ENCODE results near the gene RNPEPL1. TPM values are rescaled to one million over a fixed set of nuclear protein-coding genes. Genes with fewer than 3 reads are reported as not detected.
A peak's percentile ranks its signal among the peaks of the same experiment; 100 is the strongest.

RNPEPL1 gene
- total and polyA plus RNA-seq, 12 donors: 5.1 to 259 (median 59.5) TPM

DNA sequence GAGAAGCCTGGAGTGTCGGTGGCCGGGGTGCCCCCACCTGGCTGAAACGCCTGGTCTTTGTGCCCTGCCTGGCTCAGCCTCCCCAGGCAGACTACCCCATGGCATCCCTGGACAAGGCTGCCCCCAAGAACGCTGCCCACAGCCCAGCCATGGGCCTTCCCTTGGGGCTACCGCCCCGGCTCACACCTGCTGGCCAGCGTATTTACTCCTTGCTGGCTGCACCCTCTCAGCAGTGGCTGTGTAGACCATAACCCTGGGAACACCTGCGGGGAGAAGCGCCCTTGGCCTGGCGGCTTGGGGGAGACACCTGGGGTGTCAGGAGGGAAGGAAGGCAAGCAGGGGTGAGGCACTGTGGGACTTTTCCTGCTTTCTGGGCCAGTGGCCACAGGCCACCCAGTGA lies 35.6 kb downstream of the RNPEPL1 start:
- Histone ChIP-seq H3K36me3 (replicated peaks in 1 of 2) (peaks cover 0 to 5% of the 10 kb centered on the region in 2 donors), H3K27ac (no peak overlapping the region), H3K27me3 (no peaks in the 10 kb centered on the region), H3K9me3 (replicated peaks in 1 of 3) (no peaks in the 10 kb centered on the region), H3K4me3 (no peak overlapping the region), H3K4me1 (replicated peaks in 1 of 2) (no peaks in the 10 kb centered on the region)
- 87 to 95% (median 93%) methylated on average over 9 to 10 of the region's 10 CpGs for WGBS, 4 donors
- intact Hi-C loops (cut with DNase I): no loop called here
- DNase-seq: peak in 1 of 7 donors; percentile 4
- TF ChIP-seq, protein P1, sequence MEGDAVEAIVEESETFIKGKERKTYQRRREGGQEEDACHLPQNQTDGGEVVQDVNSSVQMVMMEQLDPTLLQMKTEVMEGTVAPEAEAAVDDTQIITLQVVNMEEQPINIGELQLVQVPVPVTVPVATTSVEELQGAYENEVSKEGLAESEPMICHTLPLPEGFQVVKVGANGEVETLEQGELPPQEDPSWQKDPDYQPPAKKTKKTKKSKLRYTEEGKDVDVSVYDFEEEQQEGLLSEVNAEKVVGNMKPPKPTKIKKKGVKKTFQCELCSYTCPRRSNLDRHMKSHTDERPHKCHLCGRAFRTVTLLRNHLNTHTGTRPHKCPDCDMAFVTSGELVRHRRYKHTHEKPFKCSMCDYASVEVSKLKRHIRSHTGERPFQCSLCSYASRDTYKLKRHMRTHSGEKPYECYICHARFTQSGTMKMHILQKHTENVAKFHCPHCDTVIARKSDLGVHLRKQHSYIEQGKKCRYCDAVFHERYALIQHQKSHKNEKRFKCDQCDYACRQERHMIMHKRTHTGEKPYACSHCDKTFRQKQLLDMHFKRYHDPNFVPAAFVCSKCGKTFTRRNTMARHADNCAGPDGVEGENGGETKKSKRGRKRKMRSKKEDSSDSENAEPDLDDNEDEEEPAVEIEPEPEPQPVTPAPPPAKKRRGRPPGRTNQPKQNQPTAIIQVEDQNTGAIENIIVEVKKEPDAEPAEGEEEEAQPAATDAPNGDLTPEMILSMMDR (IDR thresholded peaks at IDR 0.05): no peak
- no peak for TF ChIP-seq POLR2A (IDR thresholded peaks at IDR 0.05)

DNA sequence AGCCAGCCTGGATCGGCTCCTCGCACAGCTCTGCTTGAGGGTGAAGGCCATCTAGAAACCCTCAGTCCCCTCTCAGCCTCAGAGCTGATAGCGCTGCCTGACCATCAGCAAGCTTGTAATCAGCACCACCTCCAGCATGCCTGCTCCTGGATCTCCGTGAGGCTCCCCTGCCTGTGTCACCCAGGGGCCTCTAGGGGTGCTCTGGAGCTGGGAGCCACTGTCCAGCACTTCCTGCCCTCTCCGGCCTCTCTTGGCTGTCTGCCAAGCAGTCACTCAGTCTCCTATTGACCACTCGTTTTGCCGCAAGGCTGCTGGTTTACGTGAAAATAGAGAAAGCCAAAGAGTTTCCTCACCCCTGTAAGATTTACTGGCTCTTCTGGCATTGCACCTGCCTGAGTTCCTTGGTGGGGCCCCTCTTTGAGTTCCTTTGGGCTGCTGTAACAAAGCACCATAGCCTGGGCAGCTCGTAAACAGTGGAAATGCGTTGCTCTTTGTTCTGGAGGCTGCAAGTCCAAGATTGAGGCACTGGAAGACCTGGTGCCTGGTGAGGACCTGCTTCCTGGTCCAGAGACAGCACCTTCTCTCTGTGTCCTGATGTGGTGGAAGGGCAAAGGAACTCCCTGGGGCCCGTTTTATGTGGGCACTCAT lies 36.1 kb downstream of the RNPEPL1 start:
- TF ChIP-seq, protein P1 (IDR thresholded peaks at IDR 0.05): peak; percentile 54 to 73 (median 66)
- no peak for TF ChIP-seq POLR2A (IDR thresholded peaks at IDR 0.05)
- Histone ChIP-seq H3K4me1 (replicated peaks in 1 of 2) (no peaks in the 10 kb centered on the region), H3K27ac (no peak overlapping the region), H3K4me3 (no peak overlapping the region), H3K36me3 (replicated peaks in 1 of 2) (peaks cover 0 to 2% of the 10 kb centered on the region in 2 donors), H3K9me3 (replicated peaks in 1 of 3) (no peaks in the 10 kb centered on the region), H3K27me3 (no peaks in the 10 kb centered on the region)
- intact Hi-C loops (cut with DNase I): no loop called here
- 25 to 37% (median 31%) methylated on average over 9 to 11 of the region's 11 CpGs for WGBS, 4 donors
- peak; percentile 70 to 93 (median 89) for DNase-seq

DNA sequence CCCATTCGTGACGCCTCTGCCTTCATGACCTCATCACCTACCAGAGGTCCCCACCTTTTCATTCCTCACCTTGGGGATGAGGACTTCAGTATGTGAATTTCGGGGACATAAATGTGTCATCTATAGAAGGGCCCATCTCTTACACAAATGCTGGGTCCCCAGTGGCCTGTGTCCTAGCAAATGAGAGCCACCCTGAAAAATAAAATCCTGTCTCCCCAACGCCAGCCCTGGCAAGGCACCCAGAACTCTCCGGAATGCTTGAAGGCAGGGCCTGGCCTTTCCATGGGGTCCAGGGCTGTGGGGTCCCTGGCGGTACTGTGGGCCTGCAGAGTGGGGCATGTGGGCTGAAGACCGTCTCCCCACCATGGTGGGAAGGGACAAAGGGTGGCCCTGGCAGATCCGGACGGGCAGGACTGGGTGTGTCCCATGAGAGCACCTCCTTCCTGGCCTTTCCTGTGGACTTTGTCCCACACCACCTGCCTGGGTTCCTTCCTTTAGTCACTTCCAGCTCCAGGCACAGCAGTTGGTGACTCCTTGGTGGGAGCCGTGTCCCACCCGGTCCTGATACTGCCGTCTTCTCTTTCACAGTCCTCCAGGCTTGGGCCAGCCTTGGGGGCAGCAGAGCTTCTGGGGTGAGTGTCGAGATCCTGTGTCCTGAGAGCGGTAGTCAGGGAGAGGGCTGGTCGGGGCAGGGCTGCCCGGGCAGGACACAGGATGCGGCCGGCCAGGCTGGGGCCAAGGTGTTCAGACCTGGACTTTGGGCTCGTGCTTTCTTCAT lies 36.8 kb downstream of the RNPEPL1 start:
- Histone ChIP-seq H3K4me3 (no peak overlapping the region), H3K27ac (no peak overlapping the region), H3K9me3 (replicated peaks in 1 of 3) (no peaks in the 10 kb centered on the region), H3K36me3 (replicated peaks in 1 of 2) (no peaks in the 10 kb centered on the region), H3K4me1 (replicated peaks in 1 of 2) (no peaks in the 10 kb centered on the region), H3K27me3 (no peaks in the 10 kb centered on the region)
- intact Hi-C loops (cut with DNase I): no loop called here
- DNase-seq: peak in 1 of 7 donors; percentile 10
- no peak for TF ChIP-seq POLR2A (IDR thresholded peaks at IDR 0.05)
- TF ChIP-seq, protein P1 (IDR thresholded peaks at IDR 0.05): no peak
- WGBS, 4 donors: 88 to 92% (median 90%) methylated on average over 18 to 19 of the region's 19 CpGs

DNA sequence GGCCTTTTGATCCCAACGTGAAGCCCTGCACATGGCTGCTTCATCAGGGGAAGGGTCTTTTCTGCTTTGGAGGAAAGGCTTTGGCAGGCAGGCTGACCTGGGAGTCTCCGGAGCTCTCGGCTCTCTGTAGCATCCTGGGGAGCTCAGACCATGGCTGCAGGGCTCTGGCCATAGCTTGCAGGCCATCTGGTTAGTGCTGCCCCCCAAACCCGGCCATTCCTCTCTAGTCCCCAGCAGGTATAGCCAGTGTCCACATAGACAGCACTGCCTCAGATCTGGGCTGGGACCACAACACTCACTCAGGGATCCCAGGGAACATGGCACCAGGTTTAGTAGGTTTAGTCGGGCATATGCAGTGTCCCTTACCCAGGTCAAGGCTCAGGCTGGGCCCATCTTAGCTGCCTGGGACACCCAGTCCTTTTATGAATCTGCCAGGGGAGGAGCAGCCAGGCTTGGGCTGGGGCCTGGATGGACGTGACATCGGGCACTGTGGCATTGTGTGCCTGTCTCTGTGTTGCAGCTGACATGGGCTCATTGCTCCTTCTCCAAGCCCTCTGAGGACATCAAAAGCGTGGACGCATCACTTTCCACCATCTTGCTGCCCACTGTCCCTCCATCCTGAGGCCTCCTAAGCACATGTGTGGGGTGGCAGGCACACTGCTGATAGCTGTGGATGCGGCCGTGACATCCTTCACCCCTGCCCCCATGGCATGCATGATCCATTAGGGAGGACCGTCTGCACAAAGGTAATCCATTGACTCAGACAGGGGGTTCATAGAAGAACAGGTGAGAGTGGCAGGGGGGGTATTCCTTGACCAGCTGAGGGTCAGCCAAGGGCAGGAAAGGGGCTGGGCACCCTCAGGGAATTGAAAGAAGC lies 37.8 kb downstream of the RNPEPL1 start:
- intact Hi-C loops (cut with DNase I): no loop called here
- H3K9me3 ChIP-seq (replicated peaks in 1 of 3): no peaks in the 10 kb centered on the region
- peak in 1 of 7 donors; percentile 6 for DNase-seq
- H3K27ac ChIP-seq: no peak overlapping the region
- H3K27me3 ChIP-seq: no peaks in the 10 kb centered on the region
- 81 to 98% (median 89%) methylated on average over 9 to 12 of the region's 12 CpGs for WGBS, 4 donors
- no peaks in the 10 kb centered on the region for H3K4me1 ChIP-seq (replicated peaks in 1 of 2)
- TF ChIP-seq POLR2A (IDR thresholded peaks at IDR 0.05): no peak
- TF ChIP-seq, protein P1 (IDR thresholded peaks at IDR 0.05): no peak
- no peak overlapping the region for H3K4me3 ChIP-seq
- no peaks in the 10 kb centered on the region for H3K36me3 ChIP-seq (replicated peaks in 1 of 2)

All from adrenal gland (tissue), 12 donors.